Tibial nerve (tissue), 4 donors: Measurements from ENCODE around the gene FBXL3. TPM values are rescaled to one million over a fixed set of nuclear protein-coding genes. Genes with fewer than 3 reads are reported as not detected.
A peak's percentile ranks its signal among the peaks of the same experiment; 100 is the strongest.

ENCODE experiments used
- DNase-seq, 2 donors: peaks; one replicate each; pipeline ENCODE4 v3.0.0-alpha.2; 2019; ENCODE audit warnings: low spot score in 2 of 2
- H3K27ac ChIP-seq, 4 donors: fragments of 200-600 bp; sonication (generic) in 3 of 4; one replicate each; pipeline ENCODE4 v1.5.1; 2017 to 2019; ENCODE audit warnings: mild to moderate bottlenecking in 1 of 4
- H3K27me3 ChIP-seq, 2 donors: fragments of 200-600 bp; sonication (generic) in 1 of 2; one replicate each; pipeline versions ENCODE4 v1.5.1 to v1.6.0; 2017 to 2019
- H3K36me3 ChIP-seq, 3 donors: fragments of 200-600 bp; sonication (generic); one replicate each; pipeline ENCODE4 v1.5.1; 2018 to 2019
- H3K4me1 ChIP-seq, 4 donors: fragments of 200-600 bp; sonication (generic) in 3 of 4; one replicate each; pipeline ENCODE4 v1.5.1; 2017 to 2019
- H3K4me3 ChIP-seq, 4 donors: fragments of 200-600 bp; sonication (generic) in 3 of 4; one replicate each; pipeline ENCODE4 v1.5.1; 2017 to 2019; ENCODE audit warnings: mild to moderate bottlenecking in 1 of 4, moderate library complexity in 1 of 4
- H3K9me3 ChIP-seq, 4 donors: fragments of 200-600 bp; sonication (generic) in 3 of 4; one replicate each; pipeline ENCODE4 v1.5.1; 2017 to 2019
- EP300 ChIP-seq, 2 donors: sonication (generic); formaldehyde crosslinking; IDR thresholded peaks; one replicate each; pipeline ENCODE4 v1.6.1; 2017; ENCODE audit warnings: antibody characterized with exemption in 2 of 2, mild to moderate bottlenecking in 1 of 2
- POLR2A ChIP-seq, 2 donors: fragments of 450-650 bp; IDR thresholded peaks; one replicate each; pipeline ENCODE4 v1.6.1; 2017; ENCODE audit warnings: antibody characterized with exemption in 2 of 2, mild to moderate bottlenecking in 2 of 2, moderate library complexity in 2 of 2
- WGBS, 2 donors: methylation state at CpG; one replicate each; pipeline ENCODE4 v1.1.5; 2018; 5-methylcytosine and 5-hydroxymethylcytosine counted together
- total RNA-seq, 4 donors: library from RNA; depleted of rRNA; stranded (reverse); fragments of >200 nt; gene quantifications; one replicate each; pipeline ENCODE4 v1.1.0, GENCODE V29; 2016
- TF ChIP-seq, protein P1 (sequence below), 5 experiments: fragments of 200-600 bp in 3 of 5; fragments of 450-650 bp in 2 of 5; sonication (generic) in 3 of 5; IDR thresholded peaks; one replicate each; pipeline ENCODE4 v1.5.1; 2016 to 2019; ENCODE audit warnings: antibody characterized with exemption in 5 of 5, mild to moderate bottlenecking in 3 of 5, moderate library complexity in 2 of 5

FBXL3 gene
- total RNA-seq, 4 donors from 2014 or later: 156 to 223 (median 175) TPM

DNA sequence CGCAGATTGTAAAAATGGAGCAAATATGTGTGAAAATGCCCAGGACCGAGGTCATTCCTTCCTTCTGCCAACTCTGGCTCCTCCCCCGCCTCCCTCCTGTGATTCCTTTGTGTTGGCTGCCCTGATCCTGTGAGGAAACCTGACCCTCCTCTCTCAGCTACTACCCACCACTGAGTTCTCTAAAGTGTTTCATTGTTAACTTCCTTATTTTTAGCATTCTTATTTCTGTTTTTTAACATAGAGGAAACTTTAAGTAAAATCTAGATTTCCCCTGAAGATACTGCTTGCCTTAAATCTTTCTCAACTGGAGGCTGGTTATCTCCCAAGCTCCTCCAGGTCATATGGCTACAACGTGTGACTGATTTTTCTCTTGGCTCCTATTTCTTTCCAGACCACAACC lies 21.7 kb upstream of the FBXL3 start:
- peaks cover 0 to 7% (median 0%) of the 10 kb centered on the region in 4 donors for H3K4me1 ChIP-seq
- 43 to 45% methylated on average over 4 of the region's 4 CpGs for WGBS, 2 donors
- H3K4me3 ChIP-seq: no peak overlapping the region
- peaks cover 0 to 80% (median 0%) of the 10 kb centered on the region in 3 donors for H3K36me3 ChIP-seq
- H3K9me3 ChIP-seq: no peaks in the 10 kb centered on the region
- H3K27ac ChIP-seq: peak overlapping the region in 2 of 4 donors; percentile 50 to 54
- no peak for DNase-seq
- no peak for TF ChIP-seq EP300 (IDR thresholded peaks at IDR 0.05)
- TF ChIP-seq, protein P1, sequence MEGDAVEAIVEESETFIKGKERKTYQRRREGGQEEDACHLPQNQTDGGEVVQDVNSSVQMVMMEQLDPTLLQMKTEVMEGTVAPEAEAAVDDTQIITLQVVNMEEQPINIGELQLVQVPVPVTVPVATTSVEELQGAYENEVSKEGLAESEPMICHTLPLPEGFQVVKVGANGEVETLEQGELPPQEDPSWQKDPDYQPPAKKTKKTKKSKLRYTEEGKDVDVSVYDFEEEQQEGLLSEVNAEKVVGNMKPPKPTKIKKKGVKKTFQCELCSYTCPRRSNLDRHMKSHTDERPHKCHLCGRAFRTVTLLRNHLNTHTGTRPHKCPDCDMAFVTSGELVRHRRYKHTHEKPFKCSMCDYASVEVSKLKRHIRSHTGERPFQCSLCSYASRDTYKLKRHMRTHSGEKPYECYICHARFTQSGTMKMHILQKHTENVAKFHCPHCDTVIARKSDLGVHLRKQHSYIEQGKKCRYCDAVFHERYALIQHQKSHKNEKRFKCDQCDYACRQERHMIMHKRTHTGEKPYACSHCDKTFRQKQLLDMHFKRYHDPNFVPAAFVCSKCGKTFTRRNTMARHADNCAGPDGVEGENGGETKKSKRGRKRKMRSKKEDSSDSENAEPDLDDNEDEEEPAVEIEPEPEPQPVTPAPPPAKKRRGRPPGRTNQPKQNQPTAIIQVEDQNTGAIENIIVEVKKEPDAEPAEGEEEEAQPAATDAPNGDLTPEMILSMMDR (IDR thresholded peaks at IDR 0.05): no peak
- no peak for TF ChIP-seq POLR2A (IDR thresholded peaks at IDR 0.05)
- H3K27me3 ChIP-seq: no peaks in the 10 kb centered on the region

DNA sequence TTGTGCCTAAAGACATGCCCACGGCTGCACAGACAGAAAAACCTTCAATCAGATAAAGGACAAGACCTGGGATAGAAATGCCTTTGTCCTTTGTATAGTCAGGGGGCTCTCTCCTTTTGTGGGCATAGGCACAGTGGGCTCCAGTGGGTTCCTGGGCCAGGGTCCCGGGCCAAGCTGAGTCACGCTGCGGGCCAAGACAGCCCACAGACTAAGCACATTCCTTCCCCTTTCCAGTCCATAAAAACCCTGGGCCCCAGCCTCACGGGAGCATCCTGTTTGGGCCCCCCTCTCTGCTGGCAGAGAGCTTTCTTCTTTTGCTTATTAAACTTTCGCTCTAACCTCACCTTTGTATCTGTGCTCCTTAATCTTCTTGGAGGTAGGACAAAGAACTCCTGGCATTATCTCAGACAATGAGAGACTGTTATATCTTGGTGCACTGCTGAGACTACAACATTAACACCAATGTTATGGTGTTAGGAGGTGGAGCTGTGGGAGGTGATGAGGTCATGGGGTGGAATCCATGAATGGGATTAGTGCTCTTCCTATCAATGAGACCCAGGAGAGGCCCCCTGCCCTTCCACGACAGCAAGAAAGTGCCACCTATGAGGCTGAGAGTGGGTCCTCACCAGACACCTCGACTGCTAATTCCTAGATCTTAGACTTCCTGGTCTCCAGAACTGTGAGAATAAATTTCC lies 20.8 kb upstream of the FBXL3 start:
- Histone ChIP-seq H3K4me1 (peaks cover 0 to 10% (median 0%) of the 10 kb centered on the region in 4 donors), H3K9me3 (no peaks in the 10 kb centered on the region)

DNA sequence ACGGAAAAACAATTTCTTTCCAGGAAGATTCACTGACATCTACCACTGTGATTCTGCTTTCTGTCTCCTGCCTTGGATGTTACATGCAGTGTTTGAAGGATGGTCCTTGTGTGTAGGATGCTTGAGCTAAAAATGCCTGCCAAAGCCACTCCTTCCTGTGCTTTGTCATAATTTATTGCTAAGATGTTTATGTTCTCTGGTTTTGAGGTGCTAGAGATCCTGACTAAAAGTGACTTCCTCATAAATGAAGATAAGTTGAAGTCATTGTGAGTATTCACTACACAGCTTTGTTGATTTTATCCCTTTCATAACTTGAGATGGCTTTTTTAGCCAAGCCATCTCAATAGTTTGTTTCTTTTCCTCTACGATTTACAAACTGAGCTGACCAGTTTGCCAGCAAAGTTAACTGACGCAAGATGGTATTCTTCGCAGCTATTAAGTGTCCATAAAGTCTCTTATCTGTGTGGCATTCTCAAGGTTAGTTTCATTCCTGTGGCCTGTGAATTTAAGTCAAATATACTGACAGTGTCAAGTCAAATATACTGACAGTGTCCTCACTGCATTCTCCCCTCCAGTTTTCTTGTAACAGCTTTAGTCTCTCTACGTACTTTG lies 15.7 kb upstream of the FBXL3 start:
- Histone ChIP-seq H3K27me3 (no peaks in the 10 kb centered on the region), H3K9me3 (no peaks in the 10 kb centered on the region), H3K4me1 (peaks cover 0 to 3% (median 0%) of the 10 kb centered on the region in 4 donors), H3K4me3 (no peak overlapping the region), H3K27ac (peak overlapping the region in 2 of 4 donors; percentile 45 to 60), H3K36me3 (peaks cover 0 to 28% (median 0%) of the 10 kb centered on the region in 3 donors)
- DNase-seq: no peak
- WGBS, 2 donors: 68 to 70% methylated on average over 5 of the region's 5 CpGs
- TF ChIP-seq, protein P1 (IDR thresholded peaks at IDR 0.05): no peak
- no peak for TF ChIP-seq EP300 (IDR thresholded peaks at IDR 0.05)
- TF ChIP-seq POLR2A (IDR thresholded peaks at IDR 0.05): no peak

More for the DNA sequence above, 20.8 kb upstream of the FBXL3 start:
- TF ChIP-seq, protein P1 (IDR thresholded peaks at IDR 0.05): no peak
- WGBS, 2 donors: 75 to 83% methylated on average over 8 of the region's 8 CpGs
- Histone ChIP-seq H3K27ac (peak overlapping the region in 2 of 4 donors; percentile 19 to 22), H3K36me3 (peaks cover 0 to 76% (median 0%) of the 10 kb centered on the region in 3 donors), H3K27me3 (no peaks in the 10 kb centered on the region), H3K4me3 (no peak overlapping the region)
- DNase-seq: no peak

DNA sequence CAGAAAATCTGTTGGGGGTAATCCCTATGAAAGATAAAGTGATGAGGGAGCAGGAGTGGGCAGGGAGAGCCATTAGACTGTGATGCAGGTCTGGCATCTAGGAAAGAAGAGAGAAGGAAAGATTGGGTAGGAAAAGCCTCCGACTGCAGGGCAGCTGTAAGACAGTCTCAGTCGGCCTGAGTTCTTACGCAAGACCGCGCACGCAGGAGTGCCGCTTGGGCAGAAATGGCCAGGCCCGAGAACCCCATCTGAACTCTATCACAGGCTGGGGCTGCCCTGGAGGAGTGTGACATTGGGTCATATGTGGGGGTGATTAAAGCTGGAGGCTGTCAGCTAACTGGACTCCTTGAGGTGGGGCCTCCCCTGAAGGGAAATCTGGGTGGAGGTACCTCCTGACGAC lies 13.9 kb upstream of the FBXL3 start:
- H3K27ac ChIP-seq: no peak overlapping the region
- no peak for DNase-seq
- 90 to 93% methylated on average over 9 of the region's 9 CpGs for WGBS, 2 donors
- H3K4me1 ChIP-seq: peaks cover 0 to 3% (median 0%) of the 10 kb centered on the region in 4 donors
- TF ChIP-seq EP300 (IDR thresholded peaks at IDR 0.05) (no peak), POLR2A (IDR thresholded peaks at IDR 0.05) (no peak)
- TF ChIP-seq, protein P1 (IDR thresholded peaks at IDR 0.05): no peak
- no peaks in the 10 kb centered on the region for H3K27me3 ChIP-seq
- H3K36me3 ChIP-seq: peaks cover 0 to 20% (median 0%) of the 10 kb centered on the region in 3 donors
- H3K4me3 ChIP-seq: no peak overlapping the region
- H3K9me3 ChIP-seq: no peaks in the 10 kb centered on the region

DNA sequence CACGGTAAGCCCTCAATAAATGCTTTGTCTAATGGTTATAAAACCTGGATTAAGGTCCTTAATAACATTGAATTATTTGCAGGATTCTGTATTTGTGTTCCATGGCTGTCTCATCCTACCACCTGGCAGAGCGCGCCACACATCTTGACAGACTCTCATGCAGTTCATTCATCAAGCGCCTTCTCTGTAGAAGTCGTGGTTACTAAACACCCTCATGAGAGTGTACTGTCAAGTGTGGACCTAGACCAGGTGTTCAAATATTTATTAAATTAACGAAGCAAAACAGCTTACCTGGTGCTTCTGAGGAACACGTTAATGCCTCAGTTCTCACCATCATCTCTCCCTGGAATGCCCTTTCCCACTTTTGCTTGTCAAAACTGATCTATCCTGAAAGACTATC lies 13.1 kb upstream of the FBXL3 start:
- H3K4me1 ChIP-seq: peaks cover 0 to 3% (median 0%) of the 10 kb centered on the region in 4 donors
- peaks cover 0 to 18% (median 0%) of the 10 kb centered on the region in 3 donors for H3K36me3 ChIP-seq
- no peak for DNase-seq
- WGBS, 2 donors: 96 to 97% methylated on average over 7 of the region's 7 CpGs
- H3K27me3 ChIP-seq: no peaks in the 10 kb centered on the region
- TF ChIP-seq, protein P1 (IDR thresholded peaks at IDR 0.05): no peak
- TF ChIP-seq POLR2A (IDR thresholded peaks at IDR 0.05): no peak
- no peak for TF ChIP-seq EP300 (IDR thresholded peaks at IDR 0.05)
- H3K4me3 ChIP-seq: no peak overlapping the region
- no peaks in the 10 kb centered on the region for H3K9me3 ChIP-seq
- no peak overlapping the region for H3K27ac ChIP-seq
